B cell (primary cell): ENCODE results near the gene TBXT.

Experiments used
- CTCF ChIP-seq: fragments of 200-600 bp; IDR thresholded peaks from one replicate; pipeline ENCODE4 v1.8.0; 2022; ENCODE audit warnings: antibody characterized with exemption, mild to moderate bottlenecking
- EZH2 ChIP-seq: IDR thresholded peaks from 2 replicates; pipeline ENCODE4 v1.6.1; 2012; ENCODE audit warnings: borderline replicate concordance, low read depth, mild to moderate bottlenecking, moderate library complexity, low read length; ENCODE audit not compliant: insufficient read depth, poor library complexity, severe bottlenecking

DNA sequence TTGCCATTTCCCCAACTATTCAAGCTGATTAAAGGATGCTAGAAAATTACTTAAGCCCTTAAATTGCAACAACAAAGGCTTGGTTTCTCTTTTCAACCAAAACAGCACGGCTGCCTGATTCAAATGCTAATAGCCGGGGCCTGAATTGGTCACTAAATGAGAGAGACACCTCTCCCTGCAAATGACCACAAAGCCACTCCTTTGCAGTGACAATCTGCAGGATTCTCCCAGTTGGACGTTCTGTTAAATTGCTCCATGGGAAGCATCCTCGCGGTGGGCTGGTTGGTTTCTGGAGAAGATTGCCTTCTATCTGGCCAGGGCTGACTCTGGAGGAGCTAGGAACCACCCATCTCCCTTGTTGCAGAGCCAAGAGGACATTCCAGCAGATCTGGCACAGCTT lies 29.7 kb upstream of the TBXT start:
- TF ChIP-seq CTCF (no peak), EZH2 (no peak)
